HG03457 (cell line): Measurements from ENCODE around the gene WWP2.
"Not testable (repeated sequence)": the region's sequence is repeated elsewhere in the genome, so short reads cannot be mapped to it uniquely, and the experiment has no call there.

Experiments used
- ATAC-seq: cut with Tn5 transposase; IDR thresholded peaks from one replicate; pipeline ENCODE4 v1.9.1; 2021; ENCODE audit warnings: moderate number of reproducible peaks; ENCODE audit not compliant: unreplicated experiment

Gene WWP2

DNA sequence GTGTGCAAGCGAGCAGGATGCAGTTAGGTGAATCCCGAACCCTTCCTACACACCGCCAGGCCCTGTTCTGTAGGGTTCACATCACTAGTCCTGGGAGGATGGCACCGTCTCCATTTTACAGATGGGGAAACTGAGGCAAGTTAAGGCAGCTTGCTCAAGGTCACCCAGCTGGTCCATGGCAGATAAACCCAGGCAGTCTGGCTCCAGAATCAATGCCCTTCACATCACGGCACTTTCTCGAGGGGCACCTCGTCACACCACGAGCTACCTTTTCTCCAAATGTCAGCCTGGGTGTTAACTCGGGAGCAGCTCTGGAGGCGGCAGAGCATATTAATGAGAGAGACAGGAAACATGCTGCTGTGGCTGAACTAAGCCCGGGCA, 16.9 kb upstream of the WWP2 start:
- no peak for ATAC-seq

DNA sequence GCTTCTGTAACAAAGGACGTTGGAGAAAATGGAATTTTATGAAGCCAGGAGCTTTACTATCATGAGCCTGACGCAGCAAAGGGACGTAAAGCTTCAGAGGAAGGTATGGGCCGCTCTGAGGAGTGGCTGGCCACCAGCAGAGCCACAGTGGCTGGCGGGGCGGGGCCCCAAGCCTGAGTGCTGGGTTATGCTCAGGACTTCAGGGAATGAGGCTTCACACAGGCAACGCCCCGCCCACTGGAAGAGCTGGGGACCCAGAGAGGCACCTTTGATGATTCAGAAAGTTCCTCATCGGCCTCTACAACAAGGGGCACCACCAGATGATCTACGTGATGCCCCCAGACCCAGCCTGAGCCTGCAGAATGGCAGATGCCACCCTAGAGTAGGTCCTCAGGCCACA, 16.2 kb upstream of the WWP2 start:
- ATAC-seq, result no peak

DNA sequence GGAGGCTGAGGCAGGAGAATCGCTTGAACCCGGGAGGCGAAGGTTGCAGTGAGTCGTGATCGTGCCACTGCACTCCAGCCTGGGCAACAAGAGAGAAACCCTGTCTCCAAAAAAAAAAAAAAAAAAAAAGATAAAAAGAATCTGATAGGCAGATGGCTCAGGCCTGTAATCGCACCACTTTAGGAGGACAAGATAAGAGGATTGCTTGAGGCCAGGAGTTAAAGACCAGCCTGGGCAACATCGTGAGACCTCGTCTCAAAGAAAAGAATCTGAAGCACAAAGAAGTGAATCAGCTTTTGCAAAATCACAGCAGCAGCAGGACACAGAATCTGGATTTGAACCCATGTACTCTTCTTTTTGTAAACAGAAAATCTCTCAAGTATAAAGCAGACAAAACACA, 15.0 kb upstream of the WWP2 start:
- no peak for ATAC-seq

DNA sequence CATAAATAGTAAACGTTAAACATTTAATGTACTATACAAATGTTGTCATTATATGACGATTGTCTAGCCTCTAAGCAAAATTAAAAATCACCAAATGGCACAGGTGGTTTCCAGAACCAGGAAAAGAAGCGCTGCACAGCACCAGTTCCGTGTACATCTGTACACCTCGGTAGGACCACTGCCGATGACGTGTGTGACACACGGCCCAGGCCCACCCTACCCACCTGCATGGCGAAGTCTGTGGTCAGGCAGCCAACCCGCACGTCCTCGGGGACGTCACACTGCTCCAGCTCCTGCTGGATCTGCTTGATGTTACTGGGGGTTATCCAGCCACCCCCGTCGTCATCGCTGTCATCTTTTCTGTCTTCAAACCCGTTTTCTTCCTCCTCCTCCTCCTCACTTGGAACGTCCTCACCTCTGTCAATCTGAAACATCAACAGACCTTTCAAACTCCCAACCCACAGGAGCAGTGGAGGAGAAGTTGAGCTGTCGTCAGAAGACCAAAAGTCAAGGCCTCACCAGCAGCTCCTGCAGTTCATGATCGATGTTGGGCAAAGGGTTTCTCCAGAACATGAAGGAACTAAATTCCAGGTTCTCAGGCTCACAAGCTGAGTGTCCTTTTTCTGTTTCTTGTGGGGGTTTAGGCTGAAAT, 13.3 kb upstream of the WWP2 start:
- ATAC-seq, result no peak

DNA sequence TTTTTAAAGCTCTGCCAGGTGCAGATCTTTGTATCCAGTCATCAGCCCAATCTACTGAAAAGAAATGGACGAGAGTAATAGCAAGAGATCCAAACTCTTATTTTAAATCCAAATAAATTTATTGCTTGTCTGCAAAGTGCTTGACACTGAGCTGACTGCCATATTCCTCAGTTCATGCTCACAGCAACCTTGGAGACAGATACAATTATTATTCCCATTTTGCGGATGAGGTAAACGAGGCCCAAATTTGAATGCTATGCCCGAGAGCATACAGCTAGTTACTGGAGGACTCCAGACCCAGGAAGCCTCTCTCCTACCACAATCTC, 8.0 kb upstream of the WWP2 start:
- ATAC-seq, result no peak

DNA sequence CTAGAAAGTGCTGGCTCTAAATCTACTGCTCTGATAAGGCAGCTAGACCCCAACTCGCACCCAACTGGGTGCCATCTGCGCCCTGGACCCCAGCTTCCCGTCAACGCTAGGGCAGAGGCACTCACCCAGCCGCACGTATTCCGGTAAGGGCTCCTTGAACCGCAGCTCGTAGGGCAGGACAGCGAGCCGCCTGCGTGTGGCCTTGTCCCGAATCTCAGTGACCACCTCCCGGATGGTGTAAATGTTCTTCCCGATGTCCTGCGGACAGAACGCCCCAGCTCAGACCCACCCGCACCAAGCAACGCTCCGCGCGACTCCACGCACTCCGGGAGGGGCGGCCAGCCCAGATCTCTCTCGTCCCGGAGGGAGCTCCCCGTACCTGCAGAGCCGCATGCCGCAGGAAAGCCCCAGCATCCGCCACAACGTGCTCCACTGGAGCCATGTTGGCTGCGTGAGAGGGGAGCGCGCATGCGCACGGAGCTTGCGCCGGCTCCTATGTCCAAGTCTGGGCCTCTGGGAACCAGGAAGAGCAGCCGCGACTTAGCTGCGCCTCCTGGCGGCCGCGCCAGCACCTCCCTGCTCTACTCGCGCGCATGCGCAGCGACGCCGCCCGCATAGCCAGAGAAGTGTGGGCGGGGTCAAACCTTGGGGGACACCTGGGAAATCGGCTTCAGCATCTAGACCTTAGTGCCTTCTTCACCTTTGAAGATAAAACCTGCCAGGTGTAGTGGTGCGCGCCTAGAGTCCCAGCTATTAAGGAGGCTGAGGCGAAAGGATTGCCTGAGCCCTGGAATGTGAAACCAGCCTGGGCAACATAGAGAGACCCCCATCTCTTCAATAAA, 7.4 kb upstream of the WWP2 start, which contains the start of gene NOB1:
Gene NOB1 (minus strand): TSS at position 458 of the 842 bp plus-strand sequence. CDS start 16 bp downstream, at position 442.
- peak; percentile 87 for ATAC-seq

DNA sequence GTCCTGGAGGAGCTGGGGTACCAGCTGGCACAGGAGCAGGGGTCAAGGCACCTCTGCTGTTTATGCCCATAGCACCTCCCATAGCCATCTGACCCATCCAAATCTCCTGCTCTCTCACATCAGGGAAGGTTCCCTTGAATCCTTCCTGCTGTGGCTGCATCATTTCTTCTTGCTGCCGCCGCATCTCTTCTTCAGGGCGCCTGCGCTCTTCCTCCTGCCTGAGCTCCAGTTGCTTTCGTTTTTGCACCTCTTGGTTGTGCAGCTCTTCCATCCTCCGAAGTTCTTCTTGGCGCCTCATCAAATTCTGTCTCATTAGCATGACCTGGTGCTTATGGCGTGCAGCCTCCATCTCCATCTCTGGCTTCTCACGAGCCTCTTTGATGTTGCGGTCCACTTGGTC, 5.4 kb upstream of the WWP2 start:
- ATAC-seq, result no peak

DNA sequence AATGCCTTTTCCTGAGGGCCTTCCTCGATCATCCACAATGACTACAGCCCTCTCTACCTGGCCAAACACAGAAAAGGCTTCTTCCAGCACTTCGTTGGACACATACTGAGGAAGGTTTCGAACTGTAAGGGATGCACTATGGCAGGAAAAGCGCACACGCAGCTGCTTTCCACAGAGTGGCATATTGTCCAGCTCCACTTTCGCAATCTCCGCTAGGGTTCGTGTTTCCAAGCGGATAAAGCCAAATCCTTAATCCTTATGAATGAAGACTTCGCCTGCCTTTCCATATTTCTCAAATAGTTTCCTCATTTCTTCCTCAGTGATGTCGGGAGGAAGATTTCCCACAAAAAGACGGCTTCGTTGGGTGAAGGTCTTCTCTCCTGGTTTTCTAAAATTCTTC, 4.8 kb upstream of the WWP2 start:
- not testable (repeated sequence) for ATAC-seq

DNA sequence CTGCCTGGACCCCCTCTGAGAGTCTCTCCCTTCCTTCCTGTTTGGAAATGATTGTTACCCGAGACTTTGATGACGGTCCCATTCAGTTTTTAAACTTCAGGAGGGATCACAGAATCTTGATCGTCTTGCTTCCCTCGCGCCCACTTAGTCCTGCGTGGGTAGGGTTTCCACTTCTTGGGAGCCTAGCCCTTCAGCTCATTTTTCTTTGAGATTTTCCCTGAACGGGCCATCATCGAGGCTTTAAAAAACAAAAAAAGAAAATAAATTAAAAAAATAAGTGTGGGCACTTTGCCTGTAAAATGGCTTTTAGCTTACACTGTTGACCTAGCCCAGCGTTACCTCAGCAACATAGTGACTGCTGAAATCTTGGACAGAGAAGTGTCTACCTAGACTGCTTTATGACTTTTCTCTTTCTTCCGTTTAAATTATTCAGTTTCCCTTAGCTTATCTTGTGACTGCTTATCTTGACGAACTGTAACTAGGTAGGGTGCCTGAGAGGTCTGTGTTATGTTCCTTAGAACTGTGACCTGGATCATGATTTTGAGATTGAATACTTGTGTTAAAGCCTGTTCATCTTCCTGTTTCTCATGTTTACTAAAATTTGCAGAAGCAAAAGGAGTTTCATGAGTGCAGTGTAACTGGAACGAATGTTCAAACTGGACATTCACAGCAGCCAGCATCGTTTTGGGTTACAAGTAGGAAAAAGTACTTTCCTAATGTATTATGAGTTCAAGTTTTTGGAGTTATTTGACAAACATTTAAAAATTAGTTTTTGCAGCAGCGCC, 874 bp downstream of the WWP2 start:
- no peak for ATAC-seq

DNA sequence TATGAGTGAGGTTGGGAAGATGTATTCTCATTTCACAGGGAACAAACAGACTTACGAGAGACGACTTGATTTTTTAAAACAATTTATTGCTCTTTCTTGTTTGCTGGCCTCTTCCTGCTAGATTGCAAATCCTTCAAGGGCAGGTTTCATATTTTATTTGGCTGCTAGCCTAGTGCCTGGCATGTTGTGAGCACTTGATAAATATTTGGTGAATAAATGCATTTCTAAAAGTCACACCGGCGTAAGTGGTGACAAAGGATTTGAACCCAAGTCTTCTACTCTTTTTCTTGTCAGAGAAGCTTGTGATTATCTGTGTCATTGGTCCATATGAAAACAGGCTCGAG, 1.4 kb downstream of the WWP2 start:
- no peak for ATAC-seq

DNA sequence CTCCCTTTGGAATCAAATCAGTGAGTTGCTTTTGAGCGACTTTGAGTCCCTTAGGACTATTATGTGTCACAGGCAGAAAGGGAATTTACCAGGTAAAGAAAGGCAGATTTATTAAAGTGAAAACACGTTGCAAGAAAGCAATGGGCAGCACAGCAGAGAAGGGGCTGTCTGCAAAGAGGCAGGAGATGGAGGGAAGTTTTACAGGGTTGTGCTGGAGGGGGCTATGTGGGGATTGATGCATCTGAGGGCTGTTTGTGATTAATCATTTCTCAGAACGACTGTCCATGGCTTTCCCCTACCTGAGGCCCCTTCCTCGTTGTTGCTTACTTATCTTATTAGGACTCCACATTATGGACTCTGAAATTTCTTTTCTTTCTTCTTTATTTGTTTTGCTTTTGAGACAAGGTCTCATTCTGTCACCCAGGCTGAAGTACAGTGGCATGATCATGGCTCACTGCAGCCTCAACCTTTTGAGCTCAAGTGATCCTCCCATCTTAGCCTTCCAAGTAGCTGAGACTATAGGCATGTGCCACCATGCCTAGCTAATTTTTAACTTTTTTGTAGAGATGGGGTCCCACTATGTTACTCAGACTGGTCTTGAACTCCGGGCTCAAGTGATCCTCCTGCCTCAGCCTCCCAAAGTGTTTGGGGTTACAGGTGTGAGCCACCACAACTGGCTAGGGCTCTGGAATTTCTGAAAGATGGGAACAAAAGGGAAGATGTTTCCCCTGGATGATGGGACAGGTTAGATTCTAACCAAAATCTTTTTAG, 5.5 kb downstream of the WWP2 start:
- ATAC-seq, result no peak

DNA sequence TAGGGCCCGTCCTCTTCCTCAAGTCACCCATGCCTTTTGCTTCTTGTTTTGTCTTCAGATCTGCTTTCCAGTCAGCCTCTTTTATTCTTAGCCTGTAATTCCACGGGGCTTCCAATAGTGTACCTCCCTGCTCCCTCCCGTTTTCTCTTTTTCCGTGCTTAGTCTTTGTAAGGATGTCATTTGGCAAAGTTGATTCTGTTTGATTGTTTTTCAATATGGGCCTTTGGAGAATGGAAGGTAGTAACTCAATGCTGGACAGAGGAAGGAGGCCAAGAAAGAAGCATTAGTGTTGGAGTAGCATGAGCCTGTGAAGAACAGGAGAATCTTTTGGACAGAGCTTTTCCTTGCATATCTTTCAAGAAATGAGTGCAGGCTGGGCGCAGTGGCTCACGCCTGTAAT, 6.5 kb downstream of the WWP2 start:
- no peak for ATAC-seq

DNA sequence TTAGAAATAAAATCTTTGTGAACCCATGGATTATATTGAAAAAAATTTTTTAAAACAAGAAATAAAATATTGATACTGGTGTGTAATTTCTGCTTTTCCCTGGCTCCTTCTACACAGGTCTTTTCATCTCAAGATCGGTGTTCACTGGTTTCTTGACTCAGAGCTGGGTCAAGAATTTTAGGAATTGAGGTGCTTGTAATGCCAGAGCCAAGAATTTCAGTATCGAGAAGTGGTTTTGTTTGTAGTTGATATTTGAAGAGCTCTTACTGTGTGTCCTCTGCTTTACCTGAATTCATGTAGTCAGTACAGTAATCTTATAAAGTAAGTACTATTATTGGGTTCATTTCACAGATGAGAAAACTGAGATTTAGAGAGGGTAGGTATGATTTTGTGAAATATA, 7.3 kb downstream of the WWP2 start:
- no peak for ATAC-seq

DNA sequence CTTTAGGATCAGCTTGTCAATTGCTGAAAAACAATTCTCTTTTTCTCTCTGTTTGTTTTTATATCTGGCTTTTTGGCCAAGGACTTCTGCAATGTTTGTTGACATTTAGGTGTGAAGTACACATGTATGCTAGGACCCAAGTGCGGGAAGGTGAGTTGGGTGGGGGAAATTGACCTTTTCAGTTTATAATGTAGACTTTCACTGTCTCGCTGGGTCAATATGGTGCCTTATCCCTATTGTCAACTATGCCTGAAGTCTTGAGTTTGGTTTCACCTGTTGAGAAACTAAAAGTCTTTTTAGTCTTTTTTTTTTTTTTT, 9.5 kb downstream of the WWP2 start:
- ATAC-seq, result no peak

DNA sequence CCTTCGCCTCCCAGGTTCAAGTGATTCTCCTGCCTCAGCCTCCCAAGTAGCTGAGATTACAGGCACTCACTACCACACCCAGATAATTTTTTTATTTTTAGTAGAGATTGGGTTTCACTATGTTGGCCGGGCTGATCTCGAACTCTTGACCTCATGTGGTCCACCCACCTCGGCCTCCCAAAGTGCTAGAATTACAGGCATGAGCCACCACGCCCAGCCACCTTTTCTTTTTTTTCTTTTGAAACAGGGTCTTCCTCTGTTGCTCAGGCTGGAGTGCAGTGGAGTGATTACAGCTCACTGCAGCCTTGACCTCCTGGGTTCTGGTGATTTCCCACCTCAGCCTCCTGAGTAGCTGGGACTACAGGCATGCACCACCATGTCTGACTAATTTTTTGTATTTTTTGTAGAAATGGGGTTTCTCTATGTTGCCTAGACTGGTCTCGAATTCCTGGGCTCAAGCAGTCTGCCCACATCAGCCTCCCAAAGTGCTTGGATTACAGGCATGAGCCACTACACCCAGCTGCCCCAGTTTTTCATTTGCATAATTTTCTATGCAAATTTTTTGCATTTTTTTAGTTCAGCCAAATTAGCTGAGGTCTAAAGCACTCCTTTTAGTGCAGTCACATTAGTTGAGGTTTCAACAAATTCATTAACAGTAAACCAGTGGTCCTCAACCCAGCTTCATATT, 11.3 kb downstream of the WWP2 start:
- ATAC-seq, result no peak

DNA sequence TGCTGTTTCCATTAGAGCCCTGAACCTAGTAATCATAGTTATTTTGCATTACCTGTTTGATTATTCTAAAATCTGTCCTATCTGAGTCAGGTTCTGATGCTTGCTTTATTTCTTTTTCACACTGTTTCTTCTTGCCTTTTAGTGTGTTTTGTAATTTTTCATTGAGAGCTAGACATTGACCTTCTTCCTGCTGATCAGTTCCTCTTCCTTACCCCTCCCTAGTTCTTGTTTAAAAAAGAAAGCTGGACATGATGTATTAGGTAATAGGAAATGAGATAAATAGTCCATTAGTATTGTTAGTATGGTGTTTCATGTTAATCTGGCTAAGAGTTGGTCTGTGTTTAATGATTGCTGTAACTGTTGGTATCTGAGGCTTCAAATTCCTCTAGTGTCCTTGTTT, 13.4 kb downstream of the WWP2 start:
- ATAC-seq, result no peak

DNA sequence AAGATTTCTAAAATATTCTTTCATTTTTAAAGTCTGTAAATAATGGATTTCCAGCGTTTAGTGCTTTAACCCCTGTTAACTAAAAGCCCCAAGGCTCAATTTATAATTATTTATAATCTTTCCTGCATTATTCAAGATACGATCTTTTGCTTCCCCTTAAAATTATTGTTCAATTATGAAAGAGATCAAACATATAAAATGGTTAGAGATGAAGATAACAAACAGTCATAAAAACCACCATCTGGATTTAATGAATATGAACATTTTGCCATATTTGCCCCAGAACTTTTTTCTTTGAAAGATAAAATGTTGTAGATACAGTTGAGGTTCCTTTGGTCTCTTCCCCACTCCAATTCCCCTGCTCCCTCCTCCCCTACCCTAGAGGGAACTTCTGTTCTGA, 17.6 kb downstream of the WWP2 start:
- ATAC-seq, result no peak

DNA sequence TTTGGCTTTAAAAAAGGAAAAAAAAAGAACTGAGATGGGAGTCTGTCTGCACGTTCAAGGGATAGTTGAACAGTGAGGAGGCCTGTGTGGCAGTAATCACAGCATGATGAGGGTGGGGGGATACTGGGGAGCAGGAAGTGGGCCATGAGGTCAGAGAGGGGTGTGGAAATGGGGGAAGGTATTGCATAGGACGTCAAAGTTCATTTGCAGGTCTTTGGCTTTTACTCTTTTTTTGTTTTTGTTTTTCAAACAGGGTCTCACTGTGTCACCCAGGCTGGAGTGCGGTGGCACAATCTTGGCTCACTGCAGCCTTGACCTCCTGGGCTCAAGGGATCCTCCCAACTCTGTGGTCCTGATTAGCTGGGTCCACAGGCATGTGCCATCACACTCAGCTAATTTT, 19.0 kb downstream of the WWP2 start:
- no peak for ATAC-seq

DNA sequence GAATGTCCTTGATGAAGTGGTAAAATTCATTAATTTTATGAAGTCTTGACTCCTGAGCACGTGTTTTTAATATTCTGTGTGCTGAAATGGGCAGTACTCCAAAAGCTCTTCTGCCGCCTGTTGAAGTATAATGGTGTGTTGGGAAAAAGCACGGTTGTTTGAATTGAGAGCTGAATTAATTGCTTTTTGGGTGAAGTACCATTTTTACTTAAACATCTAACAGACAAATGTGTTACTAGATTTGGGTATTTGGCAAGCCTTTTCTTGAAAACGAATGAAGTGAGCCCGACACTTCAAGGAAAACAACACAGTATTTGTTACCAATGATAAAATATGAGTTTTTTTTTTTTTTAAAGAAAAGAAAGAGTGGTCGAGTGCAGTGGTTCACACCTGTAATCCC, 22.5 kb downstream of the WWP2 start:
- no peak for ATAC-seq

DNA sequence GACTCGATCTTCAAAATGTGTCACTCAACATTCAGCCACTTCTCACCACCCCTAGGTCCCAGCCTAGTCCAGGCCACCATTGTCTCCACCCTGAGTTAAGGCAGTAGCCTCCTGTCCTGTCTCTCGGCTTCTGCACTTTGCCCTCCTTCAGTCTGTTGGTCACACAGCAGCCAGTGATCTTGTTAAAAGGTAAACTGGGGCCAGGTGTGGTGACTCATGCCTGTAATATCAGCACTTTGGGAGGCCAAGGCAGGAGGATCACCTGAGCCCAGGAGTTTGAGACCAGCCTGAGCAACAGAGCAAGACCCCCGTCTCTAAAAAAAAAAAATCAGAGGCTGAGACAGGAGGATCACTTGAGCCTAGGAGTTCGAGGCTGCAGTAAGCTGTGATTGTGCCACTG, 25.8 kb downstream of the WWP2 start:
- no peak for ATAC-seq

DNA sequence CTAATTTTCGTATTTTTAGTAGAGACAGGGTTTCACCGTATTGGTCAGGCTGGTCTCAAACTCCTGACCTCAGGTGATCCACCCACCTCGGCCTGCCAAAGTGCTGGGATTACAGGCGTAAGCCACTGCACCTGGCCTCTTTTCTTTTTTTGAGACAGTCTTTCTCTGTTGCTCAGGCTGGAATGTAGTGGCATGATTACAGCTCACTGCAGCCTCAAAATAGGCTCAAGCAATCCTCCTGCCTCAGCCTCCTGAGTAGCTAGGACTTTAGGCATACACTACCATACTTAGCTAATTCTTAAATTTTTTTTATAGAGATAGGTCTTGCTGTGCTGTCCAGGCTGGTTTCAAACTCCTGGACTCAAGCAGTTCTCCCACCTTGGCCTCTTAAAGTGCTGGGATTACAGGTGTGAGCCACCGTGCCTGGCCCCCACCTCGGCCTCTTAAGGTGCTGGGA, 29.3 kb downstream of the WWP2 start:
- not testable (repeated sequence) for ATAC-seq
